HTR-8/SVneo (cell line): ENCODE data around the gene CEP128.
A peak's percentile ranks its signal among the peaks of the same experiment; 100 is the strongest.

Experiments used
- DNase-seq: peaks from one replicate; pipeline ENCODE4 v3.0.0; 2011; ENCODE audit warnings: low spot score, mixed read lengths; ENCODE audit not compliant: insufficient read length
- FAIRE-seq: peaks from 2 replicates; lab custom pipeline; 2011; peaks lifted over from hg19 to GRCh38; lab: Jason Lieb, UNC

The CEP128 gene

DNA sequence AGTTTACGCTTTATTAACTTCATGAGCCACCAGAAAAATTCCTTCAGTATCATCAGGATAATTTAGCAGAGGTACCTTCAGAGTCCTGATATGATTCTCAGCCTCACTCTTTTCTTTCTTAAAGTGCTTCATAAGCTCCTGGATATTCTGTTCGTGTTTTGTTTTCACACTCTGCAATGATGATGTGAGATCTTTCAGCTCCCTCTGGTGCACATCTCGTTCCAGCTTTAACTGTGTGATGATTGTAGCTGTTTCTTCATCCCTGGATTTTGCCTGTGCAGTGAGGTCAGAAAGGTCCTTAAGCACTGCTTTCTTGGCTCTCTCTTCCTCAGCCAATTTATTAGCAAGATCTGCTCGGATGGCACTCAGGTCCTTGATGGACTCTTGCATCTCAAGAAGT lies 156.7 kb downstream of the CEP128 start:
- FAIRE-seq (no peak), DNase-seq (no peak)

DNA sequence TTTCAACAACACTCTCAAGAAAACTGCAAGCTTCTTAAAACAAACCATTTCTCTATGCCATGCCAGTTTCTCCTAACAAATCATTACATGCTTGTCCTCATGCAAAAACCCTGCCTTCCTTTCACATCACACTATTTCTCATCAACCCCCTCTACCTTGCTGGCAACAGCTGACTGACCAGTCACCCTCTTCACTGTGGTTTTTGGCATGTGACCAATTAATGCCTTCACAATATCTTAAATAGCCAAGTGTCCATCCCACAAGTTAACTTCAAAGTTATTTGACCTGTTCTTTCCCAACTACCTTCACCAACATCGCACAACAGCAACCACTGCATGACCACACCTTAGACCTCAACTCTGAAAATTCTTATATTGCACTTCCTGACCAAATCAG lies 159.6 kb downstream of the CEP128 start:
- no peak for FAIRE-seq
- no peak for DNase-seq

DNA sequence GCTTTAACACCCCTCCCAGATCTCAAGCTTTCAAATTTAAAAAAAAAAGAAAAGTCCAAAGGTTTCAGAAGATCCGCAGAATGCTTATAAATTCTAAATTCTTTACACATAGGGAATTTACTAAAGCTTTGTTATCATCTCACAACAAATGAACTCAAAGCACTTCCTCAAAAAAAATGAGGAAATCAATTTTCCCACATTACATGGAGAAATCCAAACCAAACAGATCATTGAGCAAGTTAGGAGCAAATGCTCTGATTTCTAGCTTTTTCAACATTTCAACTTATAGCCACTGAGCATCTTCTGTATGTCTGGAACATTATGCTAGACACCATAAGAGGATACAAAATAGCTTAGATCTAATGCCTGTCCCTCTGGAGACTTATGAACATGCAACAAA lies 161.0 kb downstream of the CEP128 start:
- DNase-seq (no peak), FAIRE-seq (no peak)

DNA sequence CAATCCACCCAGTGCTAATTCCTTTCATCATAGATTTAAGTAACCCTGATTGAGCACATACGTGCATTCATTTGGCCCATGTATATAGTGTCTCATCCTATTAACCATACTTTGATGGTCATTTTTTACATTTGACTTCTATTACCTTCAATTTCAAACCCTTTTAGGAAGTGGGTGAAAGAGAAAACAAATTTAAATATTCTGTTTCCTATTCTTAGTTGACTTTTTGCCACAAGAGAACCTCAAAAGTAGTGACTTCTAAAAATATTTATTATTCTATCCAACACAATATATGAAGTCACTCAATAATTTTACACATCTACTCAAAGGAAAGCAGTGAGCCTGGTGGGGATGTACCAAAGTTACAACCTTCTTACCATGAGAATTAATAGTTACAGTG lies 164.9 kb downstream of the CEP128 start:
- FAIRE-seq: no peak

DNA sequence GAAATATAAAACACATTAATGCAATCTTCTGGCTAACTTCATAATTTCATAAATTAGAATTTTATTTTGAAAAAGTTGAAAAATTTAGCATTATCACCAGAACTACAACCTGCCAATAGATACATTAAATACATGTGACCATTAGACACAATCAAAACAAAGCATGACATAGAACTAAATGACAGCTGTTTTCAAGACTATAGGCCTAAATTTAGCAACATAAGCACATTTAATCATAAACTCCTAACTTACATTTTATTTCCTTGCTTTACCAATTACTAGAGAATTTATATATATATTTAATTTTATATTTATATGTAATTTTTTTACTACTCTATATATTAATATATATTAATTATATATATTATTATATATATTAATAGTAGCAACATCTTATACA lies 165.4 kb downstream of the CEP128 start:
- FAIRE-seq: no peak
- no peak for DNase-seq

More for the DNA sequence above, 164.9 kb downstream of the CEP128 start:
- DNase-seq: no peak

DNA sequence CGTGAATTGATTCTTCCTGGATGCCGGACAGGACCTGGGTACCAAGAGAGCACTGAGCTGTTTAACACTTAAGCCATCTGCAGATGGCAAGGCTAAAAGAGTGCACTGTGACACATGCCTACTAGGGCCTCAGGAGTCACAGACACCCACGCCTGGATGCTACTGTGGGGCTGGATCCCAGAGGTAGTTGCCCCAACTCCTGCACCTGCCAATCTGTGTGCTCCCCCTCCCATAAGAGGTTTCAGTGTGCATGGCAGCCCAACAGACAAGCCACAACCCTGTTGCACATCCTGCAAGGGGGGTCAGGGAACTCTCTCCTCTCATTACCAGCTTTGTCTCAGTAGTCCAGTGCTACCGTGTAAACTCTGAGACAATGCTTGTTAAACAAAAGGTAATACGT lies 169.0 kb downstream of the CEP128 start:
- DNase-seq (no peak), FAIRE-seq (no peak)

DNA sequence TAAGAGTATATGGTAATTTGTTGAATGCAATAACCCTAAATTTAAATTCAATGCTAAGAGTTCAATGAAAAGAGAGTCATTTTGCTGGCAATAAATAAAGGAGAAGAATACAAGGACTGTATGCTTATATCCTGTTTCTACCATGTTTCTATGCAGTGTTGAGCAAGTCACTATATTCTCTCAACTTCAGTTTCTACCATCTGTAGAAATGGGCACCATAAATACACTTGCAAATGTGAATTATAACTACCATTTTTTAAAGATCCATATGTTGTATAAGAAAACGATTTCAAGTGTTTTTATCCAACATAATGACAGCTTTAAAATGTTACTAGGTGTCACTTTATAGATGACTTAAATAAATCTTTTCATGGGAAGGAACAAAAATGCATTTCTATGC lies 170.3 kb downstream of the CEP128 start:
- DNase-seq: no peak

DNA sequence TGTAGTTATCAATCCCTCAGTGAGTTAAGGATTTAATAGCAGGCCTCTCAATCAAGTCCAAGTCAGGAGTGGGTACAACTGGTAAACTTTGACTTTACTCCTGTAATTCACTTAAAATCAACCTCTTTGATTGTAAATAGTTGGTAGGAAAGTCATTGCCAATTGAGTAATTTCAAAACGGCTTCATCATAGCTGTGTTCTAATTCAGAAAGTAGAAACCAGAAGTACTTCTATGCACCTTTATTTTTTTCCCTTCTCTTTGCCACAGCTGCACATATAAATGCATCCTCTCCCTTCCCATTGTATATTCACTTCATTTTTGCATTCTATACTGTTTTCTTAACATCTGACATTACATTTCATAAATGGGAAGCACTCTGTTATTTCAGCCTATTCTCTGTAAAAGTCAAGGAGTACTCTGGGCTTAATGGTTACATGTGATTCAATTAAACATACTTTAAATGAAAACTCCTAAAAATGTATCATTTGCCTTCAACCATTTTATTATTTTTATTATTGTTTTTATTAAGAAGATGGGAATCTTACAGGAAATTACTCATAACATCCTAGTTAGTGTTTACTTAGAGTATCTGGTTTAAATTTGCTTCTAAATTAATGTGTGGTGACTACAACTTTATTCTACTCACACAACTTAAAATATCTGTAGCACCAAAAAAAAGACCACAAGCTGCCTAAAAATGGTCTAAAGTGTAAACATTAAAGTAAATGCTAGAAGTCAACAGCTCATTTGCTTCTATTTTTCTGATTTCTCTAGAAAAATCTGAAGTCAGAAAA lies 171.2 kb downstream of the CEP128 start:
- no peak for FAIRE-seq
- no peak for DNase-seq

More for the DNA sequence above, 170.3 kb downstream of the CEP128 start:
- FAIRE-seq: no peak

DNA sequence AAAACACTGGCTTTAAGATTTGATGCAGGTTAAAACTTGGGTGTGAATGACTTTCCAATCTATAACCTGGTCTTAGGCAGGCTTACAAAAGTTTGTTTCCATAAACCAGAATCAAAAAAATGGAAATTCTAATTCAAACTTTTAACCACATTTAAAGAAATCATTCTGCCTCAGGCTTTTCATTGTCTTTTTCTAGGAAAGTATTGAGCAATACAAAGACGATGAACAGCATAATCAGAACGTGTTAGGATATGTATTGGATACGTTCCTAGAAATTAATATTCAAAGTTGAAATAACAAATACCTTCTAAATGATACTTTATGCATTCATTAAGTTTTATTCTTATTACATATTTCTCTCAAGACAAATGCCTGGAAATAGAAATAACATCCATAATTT lies 172.9 kb downstream of the CEP128 start:
- no peak for FAIRE-seq
- DNase-seq: no peak

DNA sequence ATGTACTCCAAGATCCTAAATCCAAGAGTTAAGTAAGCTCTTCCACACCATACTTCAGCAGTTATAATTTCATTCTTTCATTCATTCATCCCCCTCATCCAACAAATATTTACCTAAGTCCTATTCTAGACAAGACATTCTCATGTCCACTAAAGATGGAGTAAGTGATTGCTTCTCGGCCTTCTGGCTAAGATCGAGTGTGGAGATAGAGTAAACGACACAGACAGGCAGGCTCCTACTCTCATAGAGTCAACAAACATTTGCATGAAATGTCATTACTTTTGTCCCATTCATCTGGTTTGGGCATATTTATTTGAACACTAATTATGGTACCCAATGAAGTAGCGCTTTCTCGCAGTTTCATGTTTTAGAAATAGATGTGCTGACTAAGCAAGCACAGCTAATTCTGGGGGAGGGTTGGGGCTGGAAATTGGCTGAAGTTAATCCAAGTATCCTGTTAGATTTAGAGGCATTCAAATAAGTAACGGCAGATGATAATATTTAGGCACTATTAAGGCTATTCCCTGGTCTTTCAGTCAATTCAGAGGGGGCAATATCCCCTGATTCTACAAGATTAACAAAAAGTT lies 176.5 kb downstream of the CEP128 start:
- no peak for DNase-seq
- no peak for FAIRE-seq

DNA sequence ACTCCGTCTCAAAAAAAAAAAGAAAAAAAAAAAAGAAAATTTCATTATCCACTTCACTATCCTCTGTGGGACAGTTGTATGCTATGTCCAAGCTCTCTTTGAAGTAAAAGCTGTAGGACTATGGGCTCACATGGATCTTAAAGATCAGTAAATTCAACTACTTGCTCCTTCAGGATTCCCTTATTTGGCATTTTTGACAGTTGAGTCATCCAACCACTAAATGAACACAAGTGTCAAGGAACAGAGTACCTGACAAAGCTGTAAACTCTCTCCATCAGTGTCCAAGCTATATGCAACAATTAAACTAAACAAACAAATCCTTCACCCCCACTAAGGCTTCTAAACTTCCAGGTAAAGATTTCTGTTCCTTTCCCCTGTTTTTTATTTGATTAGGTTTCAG lies 177.0 kb downstream of the CEP128 start:
- DNase-seq: no peak
- FAIRE-seq: no peak

DNA sequence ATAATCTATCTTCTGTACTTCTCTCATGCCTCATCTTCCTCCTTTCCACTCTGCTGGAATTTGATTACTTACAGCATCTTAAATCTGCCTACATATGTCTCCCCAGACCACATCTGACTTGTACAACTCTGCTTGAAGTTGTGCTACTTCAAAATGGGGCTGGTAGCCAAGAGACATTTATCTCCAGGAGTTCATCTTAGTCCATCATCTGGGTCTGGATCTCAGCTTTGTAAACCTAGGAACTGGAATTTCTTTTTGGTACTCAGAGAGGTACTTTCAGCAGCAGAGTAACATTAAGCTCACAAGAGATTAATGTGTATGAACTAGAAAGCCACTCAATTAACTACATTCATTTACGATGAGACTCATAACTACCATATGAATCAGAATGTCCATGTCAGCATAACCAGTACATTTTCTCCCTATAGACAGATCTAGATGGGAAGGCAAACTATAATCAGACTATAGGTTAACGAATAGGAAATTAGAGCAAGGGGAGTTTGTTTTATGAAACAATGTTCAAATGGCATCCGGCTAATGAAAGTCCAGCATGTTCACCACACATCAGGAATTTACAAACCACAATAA lies 178.8 kb downstream of the CEP128 start:
- FAIRE-seq: peak; percentile 38
- DNase-seq: no peak

DNA sequence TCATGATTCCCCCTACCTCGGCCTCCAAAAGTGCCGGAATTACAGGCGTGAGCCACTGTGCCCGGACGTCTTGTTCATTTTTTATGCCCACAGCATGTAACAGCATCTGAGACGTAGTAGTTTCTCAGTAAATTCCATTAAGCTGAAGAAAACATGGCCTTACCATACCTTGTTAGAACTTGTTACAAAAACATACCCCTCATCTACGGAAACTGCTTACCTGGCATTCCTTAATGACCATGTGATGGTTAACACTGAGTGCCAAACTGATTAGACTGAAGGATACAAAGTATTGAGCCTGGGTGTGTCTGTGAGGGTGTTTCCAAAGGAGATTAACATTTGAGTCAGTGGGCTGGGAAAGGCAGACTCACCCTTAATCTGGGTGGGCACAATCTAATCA lies 186.8 kb downstream of the CEP128 start:
- FAIRE-seq: no peak

DNA sequence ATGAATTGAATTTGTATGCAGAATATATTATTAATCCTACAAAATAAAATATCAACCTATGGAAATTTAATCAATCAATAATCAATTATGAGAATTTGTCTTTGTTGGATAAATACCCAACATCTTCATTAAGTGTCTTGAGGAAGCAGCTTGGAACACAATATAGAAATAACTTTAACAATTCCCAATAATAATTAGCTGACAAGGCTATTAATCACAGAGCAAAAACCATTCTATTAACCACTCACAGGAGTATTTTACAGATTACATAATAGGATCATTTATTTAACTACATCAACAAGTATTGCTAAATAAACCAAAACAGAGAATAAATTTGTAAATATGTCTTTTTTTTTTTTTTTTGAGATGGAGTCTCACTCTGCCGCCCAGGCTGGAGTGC lies 190.3 kb downstream of the CEP128 start:
- no peak for DNase-seq
- no peak for FAIRE-seq

More for the DNA sequence above, 186.8 kb downstream of the CEP128 start:
- no peak for DNase-seq

DNA sequence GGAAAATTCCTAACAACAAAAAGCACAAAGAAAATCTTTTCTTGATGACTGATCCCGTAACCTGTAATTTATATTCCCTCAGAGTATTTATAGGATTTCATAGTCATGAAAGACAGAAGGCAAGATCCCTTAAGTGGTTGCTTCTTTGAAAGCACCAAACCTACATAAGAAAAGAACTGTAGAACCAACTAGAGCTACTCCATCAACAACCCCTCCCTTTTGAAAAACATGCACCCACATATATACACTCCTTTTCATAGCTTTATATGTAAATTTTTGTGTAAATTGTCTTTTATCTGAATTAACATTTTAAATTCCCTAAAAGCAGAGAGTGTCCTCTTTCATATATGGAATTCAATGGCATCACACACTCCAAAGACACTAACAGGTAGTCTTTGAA lies 215.3 kb downstream of the CEP128 start:
- DNase-seq: no peak
- no peak for FAIRE-seq

DNA sequence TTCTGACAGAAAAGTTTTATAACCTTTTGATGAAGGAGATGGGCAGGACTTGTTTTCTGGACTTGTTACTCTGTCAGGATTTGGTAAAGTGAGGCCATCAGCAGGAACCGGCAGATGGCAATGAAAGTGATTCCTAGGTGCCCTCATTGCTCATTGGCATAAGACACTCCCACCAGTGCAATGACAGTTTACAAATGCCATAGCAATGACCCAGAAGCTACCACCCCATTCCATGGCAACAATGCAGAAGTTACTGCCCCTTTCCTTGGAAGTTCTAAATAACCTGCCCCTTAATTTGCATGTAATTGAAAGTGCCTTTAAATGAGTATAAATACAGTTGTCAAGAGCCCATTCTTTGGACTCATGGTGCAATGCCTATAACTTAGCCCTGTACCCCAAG lies 222.6 kb downstream of the CEP128 start:
- FAIRE-seq (no peak), DNase-seq (no peak)

DNA sequence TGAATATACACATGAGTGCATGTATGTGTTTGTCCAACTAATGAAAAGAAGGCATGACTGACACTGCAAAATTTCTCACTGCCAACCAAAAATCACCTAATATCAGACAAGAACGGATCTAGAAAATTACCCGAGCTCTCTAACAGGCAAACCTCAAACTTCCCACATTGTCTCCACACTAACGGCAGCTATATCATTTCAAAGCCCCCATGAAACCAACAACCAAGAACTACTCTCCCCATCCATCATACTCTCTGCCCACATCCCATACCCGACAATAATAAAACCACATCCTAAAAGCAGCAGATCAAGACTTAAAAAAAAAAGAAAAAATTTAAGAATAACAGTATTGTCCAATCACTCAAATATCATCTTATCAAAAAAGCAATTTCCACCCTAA lies 227.1 kb downstream of the CEP128 start:
- DNase-seq (no peak), FAIRE-seq (no peak)

DNA sequence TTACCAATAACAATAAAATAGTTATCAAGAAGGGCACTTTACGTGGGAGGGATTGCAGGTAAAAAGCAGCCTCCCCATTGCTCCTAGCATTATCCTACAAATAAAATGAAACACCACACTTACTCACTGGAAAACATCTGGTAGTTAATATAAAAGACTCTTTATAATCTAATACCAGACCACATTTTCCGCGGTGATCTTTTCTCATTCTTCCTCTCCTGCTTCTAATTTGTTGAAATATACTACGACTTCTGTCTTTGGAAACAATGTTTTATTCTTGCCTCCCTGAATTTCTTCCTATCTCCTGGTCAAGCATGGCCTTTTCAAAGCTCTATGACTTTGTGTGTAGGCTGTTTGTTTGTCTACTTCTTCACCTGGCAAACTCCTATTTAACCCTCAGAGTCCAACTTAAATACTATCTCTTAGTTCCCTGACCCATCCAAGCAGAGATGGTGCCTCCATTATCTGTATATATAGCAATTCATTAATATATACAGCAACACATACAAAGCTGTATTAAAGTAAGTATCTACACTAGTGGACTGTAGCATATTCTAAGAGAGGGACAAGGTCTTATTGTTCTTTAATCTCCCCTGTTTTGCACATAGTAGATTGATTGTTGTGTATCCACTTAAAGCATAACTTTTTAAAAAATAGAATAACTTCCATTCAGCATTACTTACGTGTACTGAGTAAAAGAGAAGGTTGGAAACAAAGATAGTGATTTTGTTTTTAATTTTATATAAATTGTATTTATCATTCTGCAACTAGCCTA lies 228.3 kb downstream of the CEP128 start:
- FAIRE-seq: no peak
- no peak for DNase-seq

DNA sequence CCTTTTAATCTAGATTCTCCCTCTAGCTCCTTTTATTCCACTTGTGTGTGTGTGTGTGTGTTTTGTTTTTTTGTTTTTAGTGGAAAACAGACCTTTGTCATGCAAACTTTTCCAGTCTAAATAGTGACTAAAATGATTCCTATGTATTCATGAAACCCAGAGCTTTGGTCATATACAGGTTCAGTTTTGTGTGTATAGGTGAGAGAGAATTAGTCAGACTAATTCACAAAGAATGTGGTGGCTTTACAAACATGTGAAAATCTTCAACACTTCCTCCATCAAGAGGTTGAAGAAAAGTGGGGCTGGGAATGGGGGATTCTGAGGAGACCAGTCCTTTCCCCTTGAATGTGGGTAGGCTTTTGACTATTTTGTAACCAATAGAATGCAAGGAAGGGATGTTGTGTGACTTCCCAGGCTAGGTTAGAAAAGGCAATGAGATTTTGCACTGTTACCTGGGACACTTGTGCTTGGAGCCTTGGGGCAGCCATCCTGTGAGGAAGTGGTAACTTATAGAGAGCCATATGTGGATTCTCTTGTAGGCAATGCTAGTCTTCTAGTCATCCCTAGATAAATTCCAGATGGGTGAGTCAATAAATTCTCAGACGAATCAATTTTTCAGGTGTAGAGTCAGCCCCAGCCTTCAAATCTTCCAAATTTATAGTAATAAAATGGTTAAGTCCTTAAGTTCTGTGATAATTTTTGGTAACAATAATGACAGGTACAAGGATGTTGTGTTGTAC lies 236.1 kb downstream of the CEP128 start:
- DNase-seq: no peak
- no peak for FAIRE-seq

DNA sequence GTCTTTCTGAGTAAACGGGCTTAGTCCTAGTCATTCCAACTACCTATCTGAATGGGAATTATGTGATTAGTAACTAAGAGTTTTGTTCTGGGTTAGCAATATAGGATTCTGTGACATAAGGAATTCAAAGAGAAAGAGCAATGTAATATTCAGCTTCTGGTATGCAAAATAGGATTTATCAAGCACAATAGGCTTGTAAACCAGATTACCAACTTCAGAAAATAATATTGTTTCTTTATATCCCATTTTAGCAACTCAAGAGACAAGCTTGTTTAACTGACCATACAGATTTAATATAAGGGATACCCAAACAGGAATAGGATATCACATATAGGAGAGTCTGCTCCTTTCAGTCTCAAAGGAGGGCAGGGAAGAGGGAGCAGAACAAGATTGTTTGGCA lies 240.9 kb downstream of the CEP128 start:
- DNase-seq (no peak), FAIRE-seq (no peak)
